SK-N-SH treated with all-trans-retinoic acid at 6 μM for 48 hours (cell line): Measurements from ENCODE around the gene PRIMA1.

Source experiments
- ATAC-seq: fragments of 200-7000 bp; cut with Tn5 transposase; 3 replicates; pipeline ENCODE4 v1.9.1; 2020; ENCODE audit warnings: mild to moderate bottlenecking, moderate library complexity
- ARNTL ChIP-seq: fragments of 450-650 bp; formaldehyde crosslinking; IDR thresholded peaks from 2 replicates; pipeline ENCODE4 v1.5.0; 2020; ENCODE audit warnings: low read depth, mild to moderate bottlenecking, moderate library complexity, borderline replicate concordance
- BACH2 ChIP-seq: fragments of 250-450 bp; sonication (Bioruptor Pico); IDR thresholded peaks from 2 replicates; pipeline ENCODE4 v1.9.0; 2021; ENCODE audit warnings: mild to moderate bottlenecking, borderline replicate concordance
- CSDC2 ChIP-seq: fragments of 250-450 bp; sonication (Bioruptor Pico); IDR thresholded peaks from 2 replicates; pipeline ENCODE4 v1.5.0; 2020; ENCODE audit warnings: mild to moderate bottlenecking, moderate library complexity
- ESRRG ChIP-seq: fragments of 250-450 bp; sonication (Bioruptor Pico); IDR thresholded peaks from 2 replicates; pipeline ENCODE4 v1.6.1; 2021; ENCODE audit warnings: mild to moderate bottlenecking
- GLIS3 ChIP-seq: fragments of 250-450 bp; sonication (Bioruptor Pico); IDR thresholded peaks from 2 replicates; pipeline ENCODE4 v1.5.0; 2020; ENCODE audit warnings: mild to moderate bottlenecking, moderate library complexity
- OSR1 ChIP-seq: fragments of 250-450 bp; sonication (Bioruptor Pico); IDR thresholded peaks from 2 replicates; pipeline ENCODE4 v1.8.0; 2022; ENCODE audit warnings: moderate library complexity, mild to moderate bottlenecking, inconsistent platforms
- PPARA ChIP-seq: fragments of 250-450 bp; sonication (Bioruptor Pico); IDR thresholded peaks from 2 replicates; pipeline ENCODE4 v1.5.0; 2020; ENCODE audit warnings: mild to moderate bottlenecking, borderline replicate concordance
- RARB ChIP-seq: fragments of 250-450 bp; sonication (Bioruptor Pico); IDR thresholded peaks from 2 replicates; pipeline ENCODE4 v1.8.0; 2021; ENCODE audit warnings: mild to moderate bottlenecking, moderate library complexity
- TCF4 ChIP-seq: fragments of 250-450 bp; sonication (Bioruptor Pico); IDR thresholded peaks from 2 replicates; pipeline ENCODE4 v1.8.0; 2021; ENCODE audit warnings: mild to moderate bottlenecking, moderate library complexity, borderline replicate concordance
- TOX ChIP-seq: fragments of 250-450 bp; sonication (Bioruptor Pico); IDR thresholded peaks from 2 replicates; pipeline ENCODE4 v1.8.0; 2021; ENCODE audit warnings: mild to moderate bottlenecking, moderate library complexity, borderline replicate concordance
- ZFP3 ChIP-seq: fragments of 250-450 bp; sonication (Bioruptor Pico); IDR thresholded peaks from 2 replicates; pipeline ENCODE4 v1.5.0; 2020; ENCODE audit warnings: mild to moderate bottlenecking, moderate library complexity
- ZFP30 ChIP-seq: fragments of 450-650 bp; formaldehyde crosslinking; IDR thresholded peaks from 2 replicates; pipeline ENCODE4 v1.5.0; 2022; ENCODE audit warnings: mild to moderate bottlenecking, moderate library complexity
- ZNF565 ChIP-seq: fragments of 450-650 bp; formaldehyde crosslinking; conservative IDR thresholded peaks from 2 replicates; pipeline ENCODE4 v1.5.0; 2020; ENCODE audit warnings: low read depth, mild to moderate bottlenecking, moderate library complexity
- ZNF70 ChIP-seq: fragments of 450-650 bp; formaldehyde crosslinking; IDR thresholded peaks from 2 replicates; pipeline ENCODE4 v1.5.0; 2020; ENCODE audit warnings: mild to moderate bottlenecking, moderate library complexity
- ZNF8 ChIP-seq: fragments of 450-650 bp; formaldehyde crosslinking; IDR thresholded peaks from 2 replicates; pipeline ENCODE4 v1.5.0; 2020; ENCODE audit warnings: mild to moderate bottlenecking, moderate library complexity
- TF ChIP-seq, protein P1 (sequence below): fragments of 250-450 bp; sonication (Bioruptor Pico); IDR thresholded peaks from 2 replicates; pipeline ENCODE4 v1.5.0; 2020; ENCODE audit warnings: mild to moderate bottlenecking, moderate library complexity
- TF ChIP-seq, protein P2 (sequence below): fragments of 250-450 bp; sonication (Bioruptor Pico); IDR thresholded peaks from 2 replicates; pipeline ENCODE4 v1.8.0; 2021; ENCODE audit warnings: low read depth, mild to moderate bottlenecking, moderate library complexity, borderline replicate concordance
- TF ChIP-seq, protein P3 (sequence below): fragments of 250-450 bp; sonication (Bioruptor Pico); IDR thresholded peaks from 2 replicates; pipeline ENCODE4 v1.5.1; 2020; ENCODE audit warnings: low read depth, mild to moderate bottlenecking, moderate library complexity
- TF ChIP-seq, protein P4 (sequence below): fragments of 250-450 bp; sonication (Bioruptor Pico); IDR thresholded peaks from 2 replicates; pipeline ENCODE4 v1.5.1; 2021; ENCODE audit warnings: mild to moderate bottlenecking, moderate library complexity

PRIMA1 gene

DNA sequence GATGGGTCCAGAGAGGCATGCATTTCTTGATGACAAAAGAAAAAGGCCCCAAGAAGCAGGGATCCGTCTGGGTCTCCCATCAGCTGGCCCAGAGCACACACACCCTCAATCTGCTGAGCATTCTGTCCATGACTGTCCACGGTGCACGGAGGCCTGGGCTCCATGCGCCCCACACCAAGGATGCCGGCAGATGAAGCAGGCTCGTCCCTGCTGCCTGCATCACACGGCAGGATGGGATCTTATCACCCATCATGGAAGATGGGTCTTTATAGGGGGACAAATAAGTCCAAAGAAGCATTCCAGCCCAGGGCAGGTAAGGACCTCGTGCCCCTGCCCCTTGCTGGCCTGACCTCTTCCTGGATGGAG is 59.7 kb downstream of the PRIMA1 start (continued):
- TF ChIP-seq, protein P1, sequence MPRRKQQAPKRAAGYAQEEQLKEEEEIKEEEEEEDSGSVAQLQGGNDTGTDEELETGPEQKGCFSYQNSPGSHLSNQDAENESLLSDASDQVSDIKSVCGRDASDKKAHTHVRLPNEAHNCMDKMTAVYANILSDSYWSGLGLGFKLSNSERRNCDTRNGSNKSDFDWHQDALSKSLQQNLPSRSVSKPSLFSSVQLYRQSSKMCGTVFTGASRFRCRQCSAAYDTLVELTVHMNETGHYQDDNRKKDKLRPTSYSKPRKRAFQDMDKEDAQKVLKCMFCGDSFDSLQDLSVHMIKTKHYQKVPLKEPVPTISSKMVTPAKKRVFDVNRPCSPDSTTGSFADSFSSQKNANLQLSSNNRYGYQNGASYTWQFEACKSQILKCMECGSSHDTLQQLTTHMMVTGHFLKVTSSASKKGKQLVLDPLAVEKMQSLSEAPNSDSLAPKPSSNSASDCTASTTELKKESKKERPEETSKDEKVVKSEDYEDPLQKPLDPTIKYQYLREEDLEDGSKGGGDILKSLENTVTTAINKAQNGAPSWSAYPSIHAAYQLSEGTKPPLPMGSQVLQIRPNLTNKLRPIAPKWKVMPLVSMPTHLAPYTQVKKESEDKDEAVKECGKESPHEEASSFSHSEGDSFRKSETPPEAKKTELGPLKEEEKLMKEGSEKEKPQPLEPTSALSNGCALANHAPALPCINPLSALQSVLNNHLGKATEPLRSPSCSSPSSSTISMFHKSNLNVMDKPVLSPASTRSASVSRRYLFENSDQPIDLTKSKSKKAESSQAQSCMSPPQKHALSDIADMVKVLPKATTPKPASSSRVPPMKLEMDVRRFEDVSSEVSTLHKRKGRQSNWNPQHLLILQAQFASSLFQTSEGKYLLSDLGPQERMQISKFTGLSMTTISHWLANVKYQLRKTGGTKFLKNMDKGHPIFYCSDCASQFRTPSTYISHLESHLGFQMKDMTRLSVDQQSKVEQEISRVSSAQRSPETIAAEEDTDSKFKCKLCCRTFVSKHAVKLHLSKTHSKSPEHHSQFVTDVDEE (CRISPR knock-in tag), result no peak
- TF ChIP-seq TCF4, result no peak
- no peak for TF ChIP-seq BACH2

DNA sequence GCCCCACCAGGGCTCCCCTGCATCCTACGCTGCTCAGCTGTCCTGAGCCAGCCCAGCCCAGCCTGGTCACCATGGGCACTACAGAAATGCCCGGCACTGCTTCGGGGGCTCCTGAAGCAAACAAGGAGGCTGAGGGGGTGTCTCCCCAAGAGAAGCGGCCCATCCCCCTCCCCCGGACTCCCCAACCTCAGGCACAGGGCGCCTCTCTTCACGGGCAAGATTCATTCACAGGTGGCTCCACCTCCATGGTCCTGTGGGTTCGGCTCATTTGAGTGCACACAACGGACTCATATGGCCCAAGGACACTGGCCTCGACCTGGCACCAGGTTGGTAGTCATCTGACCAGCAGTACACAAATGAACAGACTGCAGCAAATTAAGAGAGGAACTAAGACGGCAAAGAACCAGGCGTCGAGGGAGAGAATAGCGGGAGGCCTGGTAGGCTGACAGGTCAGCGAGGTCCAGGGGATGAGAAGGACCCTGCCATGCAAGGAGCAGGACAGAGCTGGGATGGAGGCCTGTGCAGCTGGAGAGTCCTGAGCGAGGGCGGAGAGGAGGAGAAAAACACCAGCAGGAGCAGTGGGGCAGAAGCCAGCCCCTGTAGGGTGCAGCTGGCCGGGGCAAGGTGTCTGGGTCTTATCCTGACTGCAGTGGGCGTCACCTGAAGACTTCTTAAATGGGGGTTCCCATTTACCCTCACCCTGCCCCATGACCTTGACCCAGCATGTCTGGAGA is 60.2 kb downstream of the PRIMA1 start:
- no peak for TF ChIP-seq ZFP30
- TF ChIP-seq, protein P1 (CRISPR knock-in tag), result no peak
- TF ChIP-seq BACH2, result no peak
- TF ChIP-seq ARNTL (CRISPR knock-in tag), result no peak
- TF ChIP-seq, protein P2, sequence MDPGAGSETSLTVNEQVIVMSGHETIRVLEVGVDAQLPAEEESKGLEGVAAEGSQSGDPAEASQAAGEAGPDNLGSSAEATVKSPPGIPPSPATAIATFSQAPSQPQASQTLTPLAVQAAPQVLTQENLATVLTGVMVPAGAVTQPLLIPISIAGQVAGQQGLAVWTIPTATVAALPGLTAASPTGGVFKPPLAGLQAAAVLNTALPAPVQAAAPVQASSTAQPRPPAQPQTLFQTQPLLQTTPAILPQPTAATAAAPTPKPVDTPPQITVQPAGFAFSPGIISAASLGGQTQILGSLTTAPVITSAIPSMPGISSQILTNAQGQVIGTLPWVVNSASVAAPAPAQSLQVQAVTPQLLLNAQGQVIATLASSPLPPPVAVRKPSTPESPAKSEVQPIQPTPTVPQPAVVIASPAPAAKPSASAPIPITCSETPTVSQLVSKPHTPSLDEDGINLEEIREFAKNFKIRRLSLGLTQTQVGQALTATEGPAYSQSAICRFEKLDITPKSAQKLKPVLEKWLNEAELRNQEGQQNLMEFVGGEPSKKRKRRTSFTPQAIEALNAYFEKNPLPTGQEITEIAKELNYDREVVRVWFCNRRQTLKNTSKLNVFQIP (CRISPR knock-in tag), result no peak
- no peak for TF ChIP-seq GLIS3 (CRISPR knock-in tag)
- no peak for TF ChIP-seq ESRRG
- no peak for TF ChIP-seq ZNF565 (CRISPR knock-in tag)
- TF ChIP-seq TOX (CRISPR knock-in tag), result no peak
- TF ChIP-seq, protein P3, sequence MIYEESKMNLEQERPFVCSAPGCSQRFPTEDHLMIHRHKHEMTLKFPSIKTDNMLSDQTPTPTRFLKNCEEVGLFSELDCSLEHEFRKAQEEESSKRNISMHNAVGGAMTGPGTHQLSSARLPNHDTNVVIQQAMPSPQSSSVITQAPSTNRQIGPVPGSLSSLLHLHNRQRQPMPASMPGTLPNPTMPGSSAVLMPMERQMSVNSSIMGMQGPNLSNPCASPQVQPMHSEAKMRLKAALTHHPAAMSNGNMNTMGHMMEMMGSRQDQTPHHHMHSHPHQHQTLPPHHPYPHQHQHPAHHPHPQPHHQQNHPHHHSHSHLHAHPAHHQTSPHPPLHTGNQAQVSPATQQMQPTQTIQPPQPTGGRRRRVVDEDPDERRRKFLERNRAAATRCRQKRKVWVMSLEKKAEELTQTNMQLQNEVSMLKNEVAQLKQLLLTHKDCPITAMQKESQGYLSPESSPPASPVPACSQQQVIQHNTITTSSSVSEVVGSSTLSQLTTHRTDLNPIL (CRISPR knock-in tag), result no peak
- no peak for TF ChIP-seq OSR1 (CRISPR knock-in tag)
- TF ChIP-seq, all 23 proteins: peak for 0
- ATAC-seq, result no peak

DNA sequence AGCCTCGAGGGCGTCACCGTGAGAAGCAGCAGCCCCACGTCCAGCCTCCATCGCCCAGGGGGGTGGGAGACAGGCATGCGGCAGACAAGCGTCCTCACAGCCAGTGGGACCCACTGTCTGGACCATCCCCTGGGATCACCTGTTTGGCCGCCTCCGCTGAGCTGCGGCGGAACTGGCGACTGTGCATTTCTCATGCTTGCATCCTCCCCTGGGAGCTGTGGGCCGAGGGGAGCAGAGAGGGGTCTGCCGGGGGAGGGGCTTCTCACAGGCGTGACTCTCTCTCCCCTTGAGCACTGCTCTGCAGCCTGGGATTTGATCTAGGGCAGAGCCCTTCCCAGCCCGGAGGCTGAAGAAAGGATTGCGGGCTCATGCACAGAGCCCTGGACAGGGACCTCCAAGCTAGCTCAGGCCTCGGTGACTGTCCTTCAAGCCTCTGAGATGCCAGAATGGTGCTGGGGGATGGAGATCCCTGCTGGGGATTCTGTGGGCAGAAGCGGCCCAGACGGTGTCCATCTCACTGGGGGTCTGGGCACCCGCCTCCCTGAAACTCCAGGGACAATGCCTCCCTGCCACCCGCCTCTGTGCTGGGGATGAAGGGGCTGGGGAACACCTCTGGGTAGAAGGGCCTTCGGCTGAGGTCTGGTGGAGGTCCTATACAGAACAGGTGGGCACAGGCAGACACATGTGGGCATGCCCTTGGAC is 61.1 kb downstream of the PRIMA1 start:
- ATAC-seq, result no peak
- TF ChIP-seq OSR1 (CRISPR knock-in tag), result no peak
- no peak for TF ChIP-seq PPARA (CRISPR knock-in tag)
- TF ChIP-seq, protein P1 (CRISPR knock-in tag), result no peak
- no peak for TF ChIP-seq ZFP3 (CRISPR knock-in tag)
- no peak for TF ChIP-seq ESRRG
- no peak for TF ChIP-seq ZNF8 (CRISPR knock-in tag)
- no peak for TF ChIP-seq ZNF70 (CRISPR knock-in tag)
- no peak for TF ChIP-seq ZNF565 (CRISPR knock-in tag)
- no peak for TF ChIP-seq RARB
- TF ChIP-seq, protein P3 (CRISPR knock-in tag), result no peak
- TF ChIP-seq, protein P4, sequence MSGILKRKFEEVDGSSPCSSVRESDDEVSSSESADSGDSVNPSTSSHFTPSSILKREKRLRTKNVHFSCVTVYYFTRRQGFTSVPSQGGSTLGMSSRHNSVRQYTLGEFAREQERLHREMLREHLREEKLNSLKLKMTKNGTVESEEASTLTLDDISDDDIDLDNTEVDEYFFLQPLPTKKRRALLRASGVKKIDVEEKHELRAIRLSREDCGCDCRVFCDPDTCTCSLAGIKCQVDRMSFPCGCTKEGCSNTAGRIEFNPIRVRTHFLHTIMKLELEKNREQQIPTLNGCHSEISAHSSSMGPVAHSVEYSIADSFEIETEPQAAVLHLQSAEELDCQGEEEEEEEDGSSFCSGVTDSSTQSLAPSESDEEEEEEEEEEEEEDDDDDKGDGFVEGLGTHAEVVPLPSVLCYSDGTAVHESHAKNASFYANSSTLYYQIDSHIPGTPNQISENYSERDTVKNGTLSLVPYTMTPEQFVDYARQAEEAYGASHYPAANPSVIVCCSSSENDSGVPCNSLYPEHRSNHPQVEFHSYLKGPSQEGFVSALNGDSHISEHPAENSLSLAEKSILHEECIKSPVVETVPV (CRISPR knock-in tag), result no peak
- TF ChIP-seq, protein P2 (CRISPR knock-in tag), result no peak
- TF ChIP-seq TOX (CRISPR knock-in tag), result no peak
- TF ChIP-seq CSDC2, result no peak
- TF ChIP-seq GLIS3 (CRISPR knock-in tag), result no peak
